ENCODE data around the gene CCL19.

Gene CCL19

GRCh38 chr9:34659592-34660253, 31.4 kb downstream of the CCL19 start:
- no peak for DNase-seq

GRCh38 chr9:34658461-34658860, 32.6 kb downstream of the CCL19 start:
- no peak for DNase-seq

GRCh38 chr9:34656992-34657391, 34.1 kb downstream of the CCL19 start:
- no peak for DNase-seq

- no peak for DNase-seq
These were observed 35.7 kb downstream of the CCL19 start for GRCh38 chr9:34655394-34655793.

- no peak for DNase-seq
These were observed 36.6 kb downstream of the CCL19 start for GRCh38 chr9:34654323-34655051.

GRCh38 chr9:34653151-34654072, 37.7 kb downstream of the CCL19 start:
- DNase-seq: no peak

GRCh38 chr9:34652602-34653000, 38.5 kb downstream of the CCL19 start:
- DNase-seq: no peak

- peak; percentile 68 for DNase-seq
These were observed 39.0 kb downstream of the CCL19 start, which contains the start of gene IL11RA for GRCh38 chr9:34651876-34652601. Gene IL11RA, plus strand, starts transcription at chr9:34652185. Its CDS starts 3,033 bp downstream, at chr9:34655218.

- no peak for DNase-seq
These were observed 39.8 kb downstream of the CCL19 start for GRCh38 chr9:34651321-34651720.

- DNase-seq: no peak
These were observed 40.3 kb downstream of the CCL19 start for GRCh38 chr9:34650816-34651215.

- no peak for DNase-seq
These were observed 42.4 kb downstream of the CCL19 start for GRCh38 chr9:34648673-34649072.

GRCh38 chr9:34647651-34648050, 43.4 kb downstream of the CCL19 start:
- DNase-seq: no peak

GRCh38 chr9:34647084-34647403, 44.0 kb downstream of the CCL19 start:
- DNase-seq: no peak

GRCh38 chr9:34646211-34647083, 44.6 kb downstream of the CCL19 start, which contains the start of gene GALT:
Gene GALT, plus strand, starts transcription at chr9:34646675. Its CDS starts 30 bp downstream, at chr9:34646705.
- DNase-seq: peak; percentile 89

GRCh38 chr9:34644766-34645314, 46.2 kb downstream of the CCL19 start:
- DNase-seq: no peak

GRCh38 chr9:34642679-34643078, 48.4 kb downstream of the CCL19 start:
- DNase-seq: no peak

Data from inflammatory macrophage treated with lipopolysaccharide for 4 hours (primary cell).